PC-9 (cell line): Measurements from ENCODE around the gene ALDH3B2.

ENCODE experiments used
- CTCF ChIP-seq: fragments of 200-600 bp; sonication (generic); conservative IDR thresholded peaks from 2 replicates; pipeline ENCODE4 v1.6.1; 2017; ENCODE audit warnings: mixed run types, antibody characterized with exemption, mild to moderate bottlenecking, moderate library complexity
- EZH2 ChIP-seq: fragments of 200-600 bp; sonication (generic); IDR thresholded peaks from 2 replicates; pipeline ENCODE4 v1.8.0; 2017; ENCODE audit warnings: antibody characterized with exemption, low read depth

GRCh38 chr11:67667490-67668191, 6.8 kb downstream of the ALDH3B2 start:
- no peak for TF ChIP-seq CTCF
- TF ChIP-seq EZH2: no peak
